ENCODE data around the gene KRTAP1-3. TPM values are rescaled to one million over a fixed set of nuclear protein-coding genes. Genes with fewer than 3 reads are reported as not detected.
"Not testable (repeated sequence)": the region's sequence is repeated elsewhere in the genome, so short reads cannot be mapped to it uniquely, and the experiment has no call there.

The KRTAP1-3 gene
- polyA plus RNA-seq, 2 of the 4 experiments (the other 2 are of a cell fraction) = not detected

- peak within 1 kb of the TSS; percentile 43 for H3K4me2 ChIP-seq
- peaks cover 34% of the 10 kb centered on the region for H3K4me1 ChIP-seq
- CTCF ChIA-PET = interaction anchor here (0.7 to 2.5 kb wide), 6 partner anchors 150 to 603 kb away, joined by 3 to 12 read pairs (median 4); no protein-coding TSS in a partner anchor
- POLR2A ChIA-PET = no interaction called here
- FAIRE-seq (peak; percentile 97), DNase-seq (ENCODE audit: low read depth in 1 of 2, low spot score in 1 of 2) (peak; percentile 49 to 55), ATAC-seq (peak; percentile 55 to 57; a peak in 4 of 6 replicates)
- H3K4me3 ChIP-seq = no peak within 1 kb of the TSS
- peak within 1 kb of the TSS; percentile 34 to 70; a peak in 5 of 6 replicates for H3K27ac ChIP-seq
- TF ChIP-seq HOXB5 (CRISPR knock-in tag; IDR thresholded peaks at IDR 0.05) (0 out of 2 replicates have a peak, but pooled peaks have one; percentile 20), GATA3 (IDR thresholded peaks at IDR 0.05; ENCODE audit: borderline replicate concordance) (no peak; the same call in 1 of the 2 replicates), CHD4 (IDR thresholded peaks at IDR 0.05; ENCODE audit: borderline replicate concordance) (no peak), MAFK (IDR thresholded peaks at IDR 0.05; ENCODE audit: partially characterized antibody) (peak; percentile 87), FOSL2 (IDR thresholded peaks at IDR 0.05) (no peak), FOSL2 (CRISPR knock-in tag; IDR thresholded peaks at IDR 0.05) (peak; percentile 57), CTCF (IDR thresholded peaks at IDR 0.05) (no peak), JUNB (IDR thresholded peaks at IDR 0.05) (peak; percentile 28; the same call in 1 of the 2 replicates), ZSCAN20 (CRISPR knock-in tag; IDR thresholded peaks at IDR 0.05) (no peak)
- TF ChIP-seq, protein P1, sequence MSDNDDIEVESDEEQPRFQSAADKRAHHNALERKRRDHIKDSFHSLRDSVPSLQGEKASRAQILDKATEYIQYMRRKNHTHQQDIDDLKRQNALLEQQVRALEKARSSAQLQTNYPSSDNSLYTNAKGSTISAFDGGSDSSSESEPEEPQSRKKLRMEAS (IDR thresholded peaks at IDR 0.05) = 0 out of 2 replicates have a peak, but pooled peaks have one; percentile 19
- H3K9me3 ChIP-seq = no peaks in the 10 kb centered on the region
- 61% methylated on average over 6 of the region's 6 CpGs for WGBS (ENCODE audit: missing lambda C conversion rate)
Observed at GRCh38 chr17:41060052-41060604, 25.5 kb upstream of the KRTAP1-3 start, which contains the start of gene KRTAP2-3. Gene KRTAP2-3, minus strand, starts transcription at chr17:41060114. Its CDS starts 64 bp downstream, at chr17:41060050.

DNA sequence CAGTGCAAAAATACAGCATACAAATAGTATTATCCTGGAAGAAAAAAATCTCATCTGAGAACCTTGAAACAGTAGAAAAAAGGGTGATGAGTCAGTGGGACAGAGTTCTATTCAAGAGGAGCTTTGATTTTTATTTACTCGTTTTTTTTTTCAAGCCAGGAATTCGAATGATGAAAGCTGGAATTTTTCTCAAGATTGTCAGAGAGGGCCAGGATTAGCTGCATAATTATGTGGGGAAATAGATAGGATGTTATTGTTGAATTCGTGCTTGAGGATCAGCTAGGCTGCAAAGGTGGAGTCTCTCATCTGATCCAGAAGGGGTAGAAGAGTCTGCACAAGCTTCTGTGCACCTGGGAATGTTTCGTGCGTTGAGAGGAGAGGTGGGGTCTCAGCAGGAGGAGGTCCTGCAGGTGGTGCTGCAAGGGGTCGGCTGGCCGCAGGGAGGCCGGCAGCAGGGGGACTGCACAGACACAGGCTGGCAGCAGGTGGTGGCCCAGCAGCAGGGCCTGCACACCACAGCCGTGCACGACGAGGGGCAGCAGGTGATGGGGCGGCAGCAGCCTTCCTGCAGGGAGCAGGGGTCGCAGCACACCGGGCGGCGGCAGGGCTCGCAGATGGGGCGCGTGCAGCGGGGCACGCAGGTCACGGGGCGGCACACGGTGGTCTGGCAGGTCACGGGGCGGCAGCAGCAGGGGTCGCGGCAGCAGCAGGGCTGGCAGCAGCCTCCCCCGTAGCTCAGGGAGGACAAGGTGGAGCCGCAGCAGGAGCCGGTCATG lies 24.8 kb upstream of the KRTAP1-3 start:
- H3K9me3 ChIP-seq, FAIRE-seq, H3K4me3 ChIP-seq, POLR2A ChIA-PET: not testable (repeated sequence)
- CTCF ChIA-PET = interaction anchor here (0.6 to 2.5 kb wide), 12 partner anchors 9 to 494 kb away, joined by 3 to 12 read pairs (median 4); no protein-coding TSS in a partner anchor
- WGBS (ENCODE audit: missing lambda C conversion rate) = 66% methylated on average over 11 of the region's 31 CpGs
- Histone ChIP-seq H3K4me1 (peaks cover 34% of the 10 kb centered on the region), H3K4me2 (peak overlapping the region; percentile 43), H3K27ac (peak overlapping the region; percentile 34 to 70; a peak in 5 of 6 replicates)
- peak; percentile 63 to 65; a peak in 5 of 6 replicates for ATAC-seq
- TF ChIP-seq GATA3 (IDR thresholded peaks at IDR 0.05; ENCODE audit: borderline replicate concordance) (peak; percentile 19; the same call in 1 of the 2 replicates), JUNB (IDR thresholded peaks at IDR 0.05) (peak; percentile 70), FOSL2 (IDR thresholded peaks at IDR 0.05) (peak; percentile 56), FOSL2 (CRISPR knock-in tag; IDR thresholded peaks at IDR 0.05) (peak; percentile 34), EP300 (IDR thresholded peaks at IDR 0.05) (peak in 1 of 2 experiments; percentile 15; a peak in 1 of 5 replicates), CEBPB (IDR thresholded peaks at IDR 0.05) (peak in 1 of 2 experiments; percentile 48; a peak in 1 of 4 replicates)
- peak; percentile 36 to 61 for DNase-seq (ENCODE audit: low read depth in 1 of 2, low spot score in 1 of 2)

DNA sequence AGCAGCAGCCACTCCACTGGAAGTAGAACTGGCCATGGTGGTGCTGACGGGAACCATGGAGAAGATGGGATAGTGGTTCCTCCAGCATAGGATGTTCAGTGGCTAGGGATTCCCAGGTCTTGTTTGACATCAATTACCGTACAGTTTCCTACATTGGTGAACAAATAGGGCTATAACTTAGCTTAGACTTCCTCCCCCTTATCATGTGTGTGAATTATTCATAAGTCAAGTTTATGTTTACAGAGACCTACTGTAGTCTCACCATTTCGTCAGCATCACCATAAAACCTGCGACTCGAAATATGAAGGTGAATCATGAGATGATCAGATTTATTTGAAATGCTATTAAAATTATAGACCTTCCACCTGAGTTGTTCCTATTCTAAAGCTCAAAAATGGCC lies 24.1 kb upstream of the KRTAP1-3 start:
- CTCF ChIA-PET = interaction anchor here (0.6 to 2.5 kb wide), 13 partner anchors 9 to 494 kb away, joined by 3 to 12 read pairs (median 4); no protein-coding TSS in a partner anchor
- Histone ChIP-seq H3K4me2 (peak overlapping the region; percentile 43), H3K27ac (peak overlapping the region; percentile 34 to 52; a peak in 5 of 6 replicates), H3K4me3 (no peak overlapping the region), H3K9me3 (no peaks in the 10 kb centered on the region), H3K4me1 (peaks cover 34% of the 10 kb centered on the region)
- WGBS (ENCODE audit: missing lambda C conversion rate) = 32% methylated on average over 5 of the region's 5 CpGs
- POLR2A ChIA-PET = no interaction called here
- DNase-seq (ENCODE audit: low read depth in 1 of 2, low spot score in 1 of 2) (peak in 1 of 2 experiments; percentile 31), ATAC-seq (no peak), FAIRE-seq (no peak)
- no peak for TF ChIP-seq TP53 (CRISPR knock-in tag; IDR thresholded peaks at IDR 0.05)
- no peak for TF ChIP-seq POLR2A (IDR thresholded peaks at IDR 0.05; ENCODE audit: low read length)
- TF ChIP-seq KDM5A (IDR thresholded peaks at IDR 0.05) = no peak
- no peak for TF ChIP-seq GATA3 (IDR thresholded peaks at IDR 0.05; ENCODE audit: borderline replicate concordance)

GRCh38 chr17:41057547-41057946 lies 22.9 kb upstream of the KRTAP1-3 start:
- DNase-seq (ENCODE audit: low read depth in 1 of 2, low spot score in 1 of 2) (no peak), FAIRE-seq (peak; percentile 36), ATAC-seq (no peak)
- TF ChIP-seq FOSB (CRISPR knock-in tag; IDR thresholded peaks at IDR 0.05) = no peak
- no peak for TF ChIP-seq NR3C1 (IDR thresholded peaks at IDR 0.05)
- H3K4me3 ChIP-seq = no peak overlapping the region
- H3K9me3 ChIP-seq = no peaks in the 10 kb centered on the region
- ChIA-PET CTCF (interaction anchor here (1.4 to 2.5 kb wide), 3 partner anchors 9 to 491 kb away, joined by 3 to 12 read pairs (median 4); no protein-coding TSS in a partner anchor), POLR2A (no interaction called here)
- H3K4me1 ChIP-seq = peaks cover 34% of the 10 kb centered on the region
- WGBS (ENCODE audit: missing lambda C conversion rate) = 83% methylated on average over 1 of the region's 1 CpG
- H3K4me2 ChIP-seq = no peak overlapping the region
- no peak overlapping the region for H3K27ac ChIP-seq

- H3K4me3 ChIP-seq; POLR2A ChIA-PET; ATAC-seq; H3K27ac ChIP-seq; H3K4me2 ChIP-seq; H3K9me3 ChIP-seq; DNase-seq (ENCODE audit: low read depth in 1 of 2, low spot score in 1 of 2): not testable (repeated sequence)
- 71% methylated on average over 1 of the region's 6 CpGs for WGBS (ENCODE audit: missing lambda C conversion rate)
- H3K4me1 ChIP-seq = peaks cover 18% of the 10 kb centered on the region
- peak; percentile 67 for FAIRE-seq
- CTCF ChIA-PET = interaction anchor here (1.2 kb wide), 1 partner anchor 267 kb away, joined by 3 read pairs; no protein-coding TSS in a partner anchor
Observed at GRCh38 chr17:41055130-41055529, 20.5 kb upstream of the KRTAP1-3 start, which contains the start of gene KRTAP2-2. Gene KRTAP2-2, minus strand, starts transcription at chr17:41055230. Its CDS starts 19 bp downstream, at chr17:41055211.

DNA sequence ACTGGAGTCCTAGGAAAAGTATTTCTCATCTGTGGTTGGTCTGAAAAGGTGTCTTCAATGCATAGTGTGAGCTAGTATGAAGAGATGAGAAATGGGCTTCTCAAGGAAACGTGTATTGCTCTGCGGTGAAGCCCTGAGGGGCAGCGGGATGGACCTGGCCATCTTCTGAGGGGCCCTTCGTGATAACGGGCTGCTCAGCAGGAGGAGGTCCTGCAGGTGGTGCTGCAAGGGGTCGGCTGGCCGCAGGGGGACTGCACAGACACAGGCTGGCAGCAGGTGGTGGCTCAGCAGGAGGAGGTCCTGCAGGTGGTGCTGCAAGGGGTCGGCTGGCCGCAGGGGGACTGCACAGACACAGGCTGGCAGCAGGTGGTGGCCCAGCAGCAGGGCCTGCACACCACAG lies 19.9 kb upstream of the KRTAP1-3 start:
- H3K4me3 ChIP-seq; DNase-seq (ENCODE audit: low read depth in 1 of 2, low spot score in 1 of 2); ATAC-seq; POLR2A ChIA-PET; H3K9me3 ChIP-seq; H3K4me2 ChIP-seq; H3K27ac ChIP-seq; FAIRE-seq: not testable (repeated sequence)
- peaks cover 14% of the 10 kb centered on the region for H3K4me1 ChIP-seq
- CTCF ChIA-PET = interaction anchor here (1.2 kb wide), 1 partner anchor 268 kb away, joined by 3 read pairs; no protein-coding TSS in a partner anchor
- 83% methylated on average over 9 of the region's 9 CpGs for WGBS (ENCODE audit: missing lambda C conversion rate)
